Measurements from ENCODE around the gene OSBPL9. TPM values are rescaled to one million over a fixed set of nuclear protein-coding genes. Genes with fewer than 3 reads are reported as not detected.
A peak's percentile ranks its signal among the peaks of the same experiment; 100 is the strongest.

Gene OSBPL9
- total RNA-seq (2021) (62.4 and 73.7 TPM in 2 replicates), Bru-seq, nascent RNA (percentile 81 among the genes with signal in this experiment), BruChase-seq, experiment 1, labeled RNA remaining after a 2-hour chase (percentile 67 among the genes with signal in this experiment), BruChase-seq, experiment 2, labeled RNA remaining after a 6-hour chase (percentile 66 among the genes with signal in this experiment)
- long read RNA-seq, transcript OSBPL9-222 (21 exons, 2,210 nt), result minor isoform, 23 of 214 reads
- long read RNA-seq, transcript OSBPL9-203 (24 exons, 2,893 nt), result minor isoform, 35 of 214 reads
- long read RNA-seq, transcript OSBPL9-201 (20 exons, 2,721 nt), result minor isoform, 20 of 214 reads
- long read RNA-seq, transcript OSBPL9-207 (20 exons, 2,755 nt), result major isoform, 38 of 214 reads
- long read RNA-seq, partial matches to known transcripts, result 45 of 214 reads
- long read RNA-seq, other reads (novel, unspliced or antisense), result 49 of 214 reads

- Histone ChIP-seq H3K27ac (ENCODE audit: low read depth, low read length, poor library complexity, severe bottlenecking) (peak within 1 kb of the TSS; percentile 91), H3K4me3 (ENCODE audit: low read depth, low read length, poor library complexity, severe bottlenecking) (peak within 1 kb of the TSS; percentile 85), H3K27me3 (replicated peaks; ENCODE audit: insufficient read depth, low read depth, low read length, poor library complexity) (no peaks in the 10 kb centered on the region), H3K36me3 (ENCODE audit: insufficient read depth, low read length, poor library complexity, severe bottlenecking) (no peaks in the 10 kb centered on the region), H3K4me1 (ENCODE audit: insufficient read depth, low read length, poor library complexity, severe bottlenecking) (peaks cover 27% of the 10 kb centered on the region), H3K9me3 (ENCODE audit: low read depth, low read length, poor library complexity, severe bottlenecking) (no peaks in the 10 kb centered on the region)
- POLR2A ChIA-PET (ENCODE audit: low non-redundant PET), result interaction anchor here (0.7 kb wide), 1 partner anchor 218 kb away, joined by 8 read pairs; no protein-coding TSS in a partner anchor
- CTCF ChIA-PET, result interaction anchor here (0.9 kb wide), 1 partner anchor 150 kb away, joined by 10 read pairs; no protein-coding TSS in a partner anchor
- TF ChIP-seq CTCF (conservative IDR thresholded peaks at IDR 0.05; ENCODE audit: low read depth, low read length) (no peak), EZH2 (IDR thresholded peaks at IDR 0.05; ENCODE audit: borderline replicate concordance, low read depth, low read length, poor library complexity, severe bottlenecking) (no peak)
- peak; percentile 95 for DNase-seq (ENCODE audit: low spot score)
- intact Hi-C loops (cut with micrococcal nuclease; ENCODE audit: unreplicated experiment), result no loop called here
- no TSS peak for BruUV-seq (replicated peaks)
These were observed at the start of gene OSBPL9 for GRCh38 chr1:51616903-51617708. Gene OSBPL9, plus strand, starts transcription at chr1:51617092. Its CDS starts 19 bp downstream, at chr1:51617111.

- ChIA-PET CTCF (no interaction called here), POLR2A (ENCODE audit: low non-redundant PET) (no interaction called here)
- Histone ChIP-seq H3K27ac (ENCODE audit: low read depth, low read length, poor library complexity, severe bottlenecking) (no peak overlapping the region), H3K4me1 (ENCODE audit: insufficient read depth, low read length, poor library complexity, severe bottlenecking) (peaks cover 7% of the 10 kb centered on the region), H3K4me3 (ENCODE audit: low read depth, low read length, poor library complexity, severe bottlenecking) (no peak overlapping the region), H3K36me3 (ENCODE audit: insufficient read depth, low read length, poor library complexity, severe bottlenecking) (no peaks in the 10 kb centered on the region), H3K9me3 (ENCODE audit: low read depth, low read length, poor library complexity, severe bottlenecking) (no peaks in the 10 kb centered on the region), H3K27me3 (replicated peaks; ENCODE audit: insufficient read depth, low read depth, low read length, poor library complexity) (no peaks in the 10 kb centered on the region)
- no peak for DNase-seq (ENCODE audit: low spot score)
- no peak for TF ChIP-seq EZH2 (IDR thresholded peaks at IDR 0.05; ENCODE audit: borderline replicate concordance, low read depth, low read length, poor library complexity, severe bottlenecking)
- TF ChIP-seq CTCF (conservative IDR thresholded peaks at IDR 0.05; ENCODE audit: low read depth, low read length), result no peak
- intact Hi-C loops (cut with micrococcal nuclease; ENCODE audit: unreplicated experiment), result no loop called here
- BruUV-seq (replicated peaks), result no TSS peak
These were observed 49.2 kb upstream of the OSBPL9 start for GRCh38 chr1:51567653-51568052.

- Histone ChIP-seq H3K4me3 (ENCODE audit: low read depth, low read length, poor library complexity, severe bottlenecking) (no peak overlapping the region), H3K4me1 (ENCODE audit: insufficient read depth, low read length, poor library complexity, severe bottlenecking) (peaks cover 7% of the 10 kb centered on the region), H3K27me3 (replicated peaks; ENCODE audit: insufficient read depth, low read depth, low read length, poor library complexity) (no peaks in the 10 kb centered on the region), H3K36me3 (ENCODE audit: insufficient read depth, low read length, poor library complexity, severe bottlenecking) (no peaks in the 10 kb centered on the region), H3K27ac (ENCODE audit: low read depth, low read length, poor library complexity, severe bottlenecking) (no peak overlapping the region), H3K9me3 (ENCODE audit: low read depth, low read length, poor library complexity, severe bottlenecking) (no peaks in the 10 kb centered on the region)
- POLR2A ChIA-PET (ENCODE audit: low non-redundant PET), result no interaction called here
- no peak for DNase-seq (ENCODE audit: low spot score)
- no peak for TF ChIP-seq CTCF (conservative IDR thresholded peaks at IDR 0.05; ENCODE audit: low read depth, low read length)
- TF ChIP-seq EZH2 (IDR thresholded peaks at IDR 0.05; ENCODE audit: borderline replicate concordance, low read depth, low read length, poor library complexity, severe bottlenecking), result no peak
- intact Hi-C loops (cut with micrococcal nuclease; ENCODE audit: unreplicated experiment), result no loop called here
- CTCF ChIA-PET, result no interaction called here
- no TSS peak for BruUV-seq (replicated peaks)
These were observed 48.5 kb upstream of the OSBPL9 start for GRCh38 chr1:51568231-51568935.

All from A673 (cell line).